ENCODE results near the gene YY2.
"Not testable (repeated sequence)": the region's sequence is repeated elsewhere in the genome, so short reads cannot be mapped to it uniquely, and the experiment has no call there.

Gene YY2

GRCh38 chrX:21855937-21856415 is at the start of gene YY2:
Gene YY2 (plus strand): TSS chrX:21855987. CDS start chrX:21856485, 498 bp downstream.
- H3K27me3 ChIP-seq (ENCODE audit: control insufficient read depth, insufficient read depth, low read length) = no peaks in the 10 kb centered on the region
- H3K4me3 ChIP-seq (ENCODE audit: low read depth, low read length) = no peak within 1 kb of the TSS
- no peak within 1 kb of the TSS for H3K27ac ChIP-seq (ENCODE audit: low read depth, low read length)
- H3K9ac ChIP-seq (ENCODE audit: low read depth, low read length) = no peak within 1 kb of the TSS
- H3K4me1 ChIP-seq (ENCODE audit: control insufficient read depth, insufficient read depth, low read length) = no peaks in the 10 kb centered on the region
- peaks cover 16% of the 10 kb centered on the region; the same call in 1 of the 2 replicates for H3K36me3 ChIP-seq (ENCODE audit: control insufficient read depth, insufficient read depth, low read length)
- H3K9me3 ChIP-seq (ENCODE audit: control insufficient read depth, insufficient read depth, low read length) = no peaks in the 10 kb centered on the region

- Histone ChIP-seq H3K9ac (ENCODE audit: low read depth, low read length) (no peak overlapping the region), H3K4me3 (ENCODE audit: low read depth, low read length) (no peak overlapping the region), H3K27ac (ENCODE audit: low read depth, low read length) (no peak overlapping the region), H3K27me3 (ENCODE audit: control insufficient read depth, insufficient read depth, low read length) (no peaks in the 10 kb centered on the region), H3K36me3 (ENCODE audit: control insufficient read depth, insufficient read depth, low read length) (no peaks in the 10 kb centered on the region), H3K4me1 (ENCODE audit: control insufficient read depth, insufficient read depth, low read length) (0 out of 2 replicates have a peak, but pooled peaks cover 4% of the 10 kb centered on the region), H3K9me3 (ENCODE audit: control insufficient read depth, insufficient read depth, low read length) (peaks cover 14% of the 10 kb centered on the region)
Measured at GRCh38 chrX:21806691-21807090, 49.1 kb upstream of the YY2 start.

- no peak overlapping the region for H3K4me3 ChIP-seq (ENCODE audit: low read depth, low read length)
- H3K9me3 ChIP-seq (ENCODE audit: control insufficient read depth, insufficient read depth, low read length) = peaks cover 20% of the 10 kb centered on the region
- H3K36me3 ChIP-seq (ENCODE audit: control insufficient read depth, insufficient read depth, low read length) = no peaks in the 10 kb centered on the region
- H3K27ac ChIP-seq (ENCODE audit: low read depth, low read length) = no peak overlapping the region
- no peaks in the 10 kb centered on the region for H3K27me3 ChIP-seq (ENCODE audit: control insufficient read depth, insufficient read depth, low read length)
- peaks cover 28% of the 10 kb centered on the region for H3K4me1 ChIP-seq (ENCODE audit: control insufficient read depth, insufficient read depth, low read length)
- H3K9ac ChIP-seq (ENCODE audit: low read depth, low read length) = no peak overlapping the region
Measured at GRCh38 chrX:21811832-21812231, 44.0 kb upstream of the YY2 start.

GRCh38 chrX:21812628-21813027 is 43.2 kb upstream of the YY2 start:
- H3K4me3 ChIP-seq (ENCODE audit: low read depth, low read length) = peak overlapping the region; percentile 19; the same call in 1 of the 2 replicates
- H3K9me3 ChIP-seq (ENCODE audit: control insufficient read depth, insufficient read depth, low read length) = peaks cover 20% of the 10 kb centered on the region
- H3K27me3 ChIP-seq (ENCODE audit: control insufficient read depth, insufficient read depth, low read length) = no peaks in the 10 kb centered on the region
- H3K36me3 ChIP-seq (ENCODE audit: control insufficient read depth, insufficient read depth, low read length) = no peaks in the 10 kb centered on the region
- peak overlapping the region; percentile 71 for H3K27ac ChIP-seq (ENCODE audit: low read depth, low read length)
- H3K4me1 ChIP-seq (ENCODE audit: control insufficient read depth, insufficient read depth, low read length) = peaks cover 28% of the 10 kb centered on the region
- peak overlapping the region; percentile 55; the same call in 1 of the 2 replicates for H3K9ac ChIP-seq (ENCODE audit: low read depth, low read length)

GRCh38 chrX:21813612-21814368 is 42.0 kb upstream of the YY2 start:
- peaks cover 20% of the 10 kb centered on the region for H3K9me3 ChIP-seq (ENCODE audit: control insufficient read depth, insufficient read depth, low read length)
- no peak overlapping the region; the same call in 1 of the 2 replicates for H3K4me3 ChIP-seq (ENCODE audit: low read depth, low read length)
- H3K27ac ChIP-seq (ENCODE audit: low read depth, low read length) = peak overlapping the region; percentile 71
- no peaks in the 10 kb centered on the region for H3K27me3 ChIP-seq (ENCODE audit: control insufficient read depth, insufficient read depth, low read length)
- peaks cover 28% of the 10 kb centered on the region for H3K4me1 ChIP-seq (ENCODE audit: control insufficient read depth, insufficient read depth, low read length)
- peak overlapping the region; percentile 55 for H3K9ac ChIP-seq (ENCODE audit: low read depth, low read length)
- no peaks in the 10 kb centered on the region for H3K36me3 ChIP-seq (ENCODE audit: control insufficient read depth, insufficient read depth, low read length)

GRCh38 chrX:21816136-21816535 is 39.7 kb upstream of the YY2 start:
- Histone ChIP-seq H3K36me3 (ENCODE audit: control insufficient read depth, insufficient read depth, low read length) (no peaks in the 10 kb centered on the region), H3K9ac (ENCODE audit: low read depth, low read length) (no peak overlapping the region), H3K27me3 (ENCODE audit: control insufficient read depth, insufficient read depth, low read length) (no peaks in the 10 kb centered on the region), H3K4me1 (ENCODE audit: control insufficient read depth, insufficient read depth, low read length) (peaks cover 28% of the 10 kb centered on the region), H3K4me3 (ENCODE audit: low read depth, low read length) (no peak overlapping the region), H3K27ac (ENCODE audit: low read depth, low read length) (no peak overlapping the region), H3K9me3 (ENCODE audit: control insufficient read depth, insufficient read depth, low read length) (peaks cover 11% of the 10 kb centered on the region)

- H3K27me3 ChIP-seq (ENCODE audit: control insufficient read depth, insufficient read depth, low read length); H3K27ac ChIP-seq (ENCODE audit: low read depth, low read length); H3K4me3 ChIP-seq (ENCODE audit: low read depth, low read length); H3K9me3 ChIP-seq (ENCODE audit: control insufficient read depth, insufficient read depth, low read length); H3K36me3 ChIP-seq (ENCODE audit: control insufficient read depth, insufficient read depth, low read length); H3K4me1 ChIP-seq (ENCODE audit: control insufficient read depth, insufficient read depth, low read length); H3K9ac ChIP-seq (ENCODE audit: low read depth, low read length): not testable (repeated sequence)
Measured at GRCh38 chrX:21820170-21820569, 35.6 kb upstream of the YY2 start.

- Histone ChIP-seq H3K36me3 (ENCODE audit: control insufficient read depth, insufficient read depth, low read length) (no peaks in the 10 kb centered on the region), H3K9me3 (ENCODE audit: control insufficient read depth, insufficient read depth, low read length) (no peaks in the 10 kb centered on the region), H3K27ac (ENCODE audit: low read depth, low read length) (no peak overlapping the region), H3K9ac (ENCODE audit: low read depth, low read length) (no peak overlapping the region), H3K4me1 (ENCODE audit: control insufficient read depth, insufficient read depth, low read length) (no peaks in the 10 kb centered on the region), H3K27me3 (ENCODE audit: control insufficient read depth, insufficient read depth, low read length) (no peaks in the 10 kb centered on the region), H3K4me3 (ENCODE audit: low read depth, low read length) (no peak overlapping the region)
Measured at GRCh38 chrX:21821875-21822274, 33.9 kb upstream of the YY2 start.

- Histone ChIP-seq H3K27ac (ENCODE audit: low read depth, low read length) (no peak overlapping the region), H3K9ac (ENCODE audit: low read depth, low read length) (no peak overlapping the region), H3K27me3 (ENCODE audit: control insufficient read depth, insufficient read depth, low read length) (no peaks in the 10 kb centered on the region), H3K4me1 (ENCODE audit: control insufficient read depth, insufficient read depth, low read length) (peaks cover 26% of the 10 kb centered on the region), H3K4me3 (ENCODE audit: low read depth, low read length) (no peak overlapping the region), H3K9me3 (ENCODE audit: control insufficient read depth, insufficient read depth, low read length) (no peaks in the 10 kb centered on the region), H3K36me3 (ENCODE audit: control insufficient read depth, insufficient read depth, low read length) (no peaks in the 10 kb centered on the region)
Measured at GRCh38 chrX:21831496-21831895, 24.3 kb upstream of the YY2 start.

- no peak overlapping the region for H3K27ac ChIP-seq (ENCODE audit: low read depth, low read length)
- no peak overlapping the region for H3K4me3 ChIP-seq (ENCODE audit: low read depth, low read length)
- no peaks in the 10 kb centered on the region for H3K27me3 ChIP-seq (ENCODE audit: control insufficient read depth, insufficient read depth, low read length)
- H3K36me3 ChIP-seq (ENCODE audit: control insufficient read depth, insufficient read depth, low read length) = no peaks in the 10 kb centered on the region
- no peak overlapping the region for H3K9ac ChIP-seq (ENCODE audit: low read depth, low read length)
- no peaks in the 10 kb centered on the region for H3K9me3 ChIP-seq (ENCODE audit: control insufficient read depth, insufficient read depth, low read length)
- peaks cover 29% of the 10 kb centered on the region for H3K4me1 ChIP-seq (ENCODE audit: control insufficient read depth, insufficient read depth, low read length)
Measured at GRCh38 chrX:21837056-21837455, 18.7 kb upstream of the YY2 start.

- Histone ChIP-seq H3K4me1 (ENCODE audit: control insufficient read depth, insufficient read depth, low read length) (peaks cover 21% of the 10 kb centered on the region), H3K27me3 (ENCODE audit: control insufficient read depth, insufficient read depth, low read length) (no peaks in the 10 kb centered on the region), H3K27ac (ENCODE audit: low read depth, low read length) (no peak overlapping the region), H3K4me3 (ENCODE audit: low read depth, low read length) (peak overlapping the region; percentile 68), H3K9ac (ENCODE audit: low read depth, low read length) (no peak overlapping the region), H3K36me3 (ENCODE audit: control insufficient read depth, insufficient read depth, low read length) (no peaks in the 10 kb centered on the region), H3K9me3 (ENCODE audit: control insufficient read depth, insufficient read depth, low read length) (no peaks in the 10 kb centered on the region)
Measured at GRCh38 chrX:21838937-21839333, 16.9 kb upstream of the YY2 start.
